SH-SY5Y (cell line): ENCODE data around the gene TWIST2.

Source experiments
- GATA2 ChIP-seq: IDR thresholded peaks from 2 replicates; pipeline ENCODE4 v1.6.1; 2011; ENCODE audit warnings: mild to moderate bottlenecking, low read depth, low read length
- GATA3 ChIP-seq: IDR thresholded peaks from 2 replicates; pipeline ENCODE4 v1.6.1; 2011; ENCODE audit warnings: low read depth, mild to moderate bottlenecking, low read length, moderate library complexity

GRCh38 chr2:238801791-238802190 is 46.1 kb upstream of the TWIST2 start:
- TF ChIP-seq GATA3 (no peak), GATA2 (no peak)
